GM19023 (cell line): ENCODE measurements around the gene MEGF6.

Experiments
- ATAC-seq: cut with Tn5 transposase; IDR thresholded peaks from one replicate; pipeline ENCODE4 v1.9.1; 2021; ENCODE audit warnings: mild to moderate bottlenecking, moderate library complexity; ENCODE audit not compliant: unreplicated experiment

The MEGF6 gene

GRCh38 chr1:3522564-3523265 is 88.6 kb downstream of the MEGF6 start:
- no peak for ATAC-seq

DNA sequence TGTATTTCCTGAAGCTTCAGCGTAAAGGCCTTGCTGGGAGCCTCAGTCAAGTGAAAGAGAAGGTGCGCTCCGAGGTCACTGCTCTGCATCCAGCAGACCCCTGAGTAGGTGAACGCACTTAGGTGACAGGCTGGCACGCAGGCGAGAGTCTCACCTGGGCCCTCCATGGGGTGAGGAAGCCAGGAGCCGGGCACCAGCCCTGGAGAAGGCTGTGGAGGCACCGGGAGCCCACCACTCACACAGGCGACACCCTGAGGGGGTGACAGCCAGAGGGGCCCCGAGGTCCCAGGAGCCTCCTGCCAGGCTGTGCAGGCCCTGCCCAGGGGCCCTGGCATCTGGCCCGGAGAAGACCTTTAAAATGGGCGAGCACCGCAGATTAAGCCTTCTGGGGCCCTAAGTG is 89.2 kb downstream of the MEGF6 start:
- no peak for ATAC-seq

- no peak for ATAC-seq
These were observed 89.9 kb downstream of the MEGF6 start for GRCh38 chr1:3521426-3521825.

GRCh38 chr1:3520419-3521378 is 90.6 kb downstream of the MEGF6 start:
- ATAC-seq, result no peak

GRCh38 chr1:3519301-3519885 is 91.9 kb downstream of the MEGF6 start:
- ATAC-seq, result no peak

DNA sequence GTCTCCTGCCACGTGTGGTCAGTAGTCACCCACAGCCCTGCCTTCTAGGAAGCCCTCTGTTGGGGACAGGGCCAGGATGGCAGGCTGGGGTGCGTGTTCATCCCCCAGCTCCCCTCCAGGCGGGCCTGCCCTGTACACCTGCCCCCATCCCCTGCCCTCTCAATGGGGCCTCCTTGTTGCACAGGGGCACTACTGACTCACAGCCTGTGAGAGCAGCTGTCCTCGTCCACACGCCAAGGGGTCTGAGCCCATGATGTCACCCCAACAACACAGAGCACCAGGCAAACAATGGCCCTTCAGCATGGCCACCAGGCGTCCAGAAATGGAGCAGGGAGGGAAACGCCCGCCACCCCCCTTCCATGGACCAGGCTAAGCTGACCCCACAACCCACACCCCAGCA is 92.6 kb downstream of the MEGF6 start:
- no peak for ATAC-seq

GRCh38 chr1:3518256-3518655 is 93.1 kb downstream of the MEGF6 start:
- ATAC-seq, result no peak

DNA sequence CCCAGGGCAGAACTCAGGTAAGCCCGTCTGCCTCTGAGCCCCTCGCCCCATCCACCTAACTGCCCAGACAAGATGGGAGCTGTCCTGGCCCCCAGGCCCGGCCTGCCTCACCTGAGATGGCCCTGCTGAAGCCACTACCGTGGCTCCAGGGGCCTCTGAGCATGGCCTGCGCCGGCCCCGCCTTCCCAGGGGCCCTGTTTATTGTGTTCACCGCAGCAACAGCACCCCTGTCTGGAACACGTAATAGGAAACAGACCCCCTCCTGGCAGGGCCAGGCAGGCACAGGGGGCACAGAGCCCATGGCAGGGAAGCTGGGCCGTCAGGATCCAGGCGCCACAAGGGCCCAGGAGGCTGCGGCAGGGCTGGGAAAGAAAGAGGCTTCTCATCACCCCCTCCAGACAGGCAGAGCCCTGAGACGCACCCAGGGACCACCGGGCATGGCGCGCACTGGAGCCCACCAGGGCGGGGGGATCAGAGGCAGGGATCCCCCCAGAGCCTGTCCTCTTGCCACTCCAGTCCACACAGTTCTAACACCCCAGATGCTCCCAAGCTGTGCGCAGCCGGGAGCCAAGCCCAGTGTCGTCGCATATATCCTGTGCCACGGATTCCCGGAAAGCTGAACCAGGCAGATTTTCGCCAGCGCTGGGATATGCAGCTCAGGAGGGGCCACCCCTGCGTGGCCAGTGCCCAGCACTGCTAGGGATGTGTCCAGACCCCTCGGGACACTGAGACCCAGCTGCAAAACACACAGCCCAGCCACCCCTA is 94.2 kb downstream of the MEGF6 start:
- no peak for ATAC-seq

GRCh38 chr1:3516481-3516869 is 94.8 kb downstream of the MEGF6 start:
- ATAC-seq, result no peak

DNA sequence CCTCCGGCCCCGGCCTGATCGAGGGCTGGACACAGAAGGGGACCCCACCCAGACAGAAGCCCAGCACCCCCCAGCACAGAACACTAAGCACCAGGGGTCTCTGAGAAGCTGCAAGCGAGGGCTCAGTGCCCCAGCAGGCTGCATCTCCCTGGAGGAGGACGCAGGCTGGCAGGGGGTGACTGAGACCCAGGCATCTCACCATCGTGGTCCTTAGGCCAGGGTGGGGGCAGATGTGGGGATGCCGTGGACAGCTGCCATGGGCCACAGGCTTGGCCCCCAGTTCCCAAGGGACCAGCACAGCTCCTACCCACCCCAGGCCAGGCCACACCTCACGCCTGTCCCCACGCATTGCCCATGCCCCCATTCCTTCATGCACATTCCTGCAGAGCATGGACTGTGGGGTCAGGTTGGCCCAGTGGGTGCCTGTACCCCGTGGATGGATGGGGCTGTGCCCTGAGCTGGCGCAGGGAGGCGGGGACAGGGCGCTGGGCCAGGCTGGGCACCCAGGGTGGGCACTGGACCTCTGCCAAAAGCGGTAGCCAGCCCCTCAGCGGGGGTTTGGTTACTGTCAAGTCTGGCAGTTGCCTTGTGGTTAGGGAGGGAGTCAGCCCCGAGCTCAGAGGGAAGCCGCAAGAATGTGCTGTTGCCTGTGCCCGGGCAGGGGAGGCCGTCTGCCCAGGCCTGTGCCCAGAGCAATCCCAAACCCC is 95.4 kb downstream of the MEGF6 start:
- ATAC-seq, result no peak

GRCh38 chr1:3515272-3515671 is 96.0 kb downstream of the MEGF6 start:
- ATAC-seq, result no peak

- no peak for ATAC-seq
These were observed 96.9 kb downstream of the MEGF6 start for GRCh38 chr1:3514404-3514803.

GRCh38 chr1:3511856-3512255 is 99.5 kb downstream of the MEGF6 start:
- no peak for ATAC-seq

GRCh38 chr1:3511306-3511705 is 100.0 kb downstream of the MEGF6 start:
- ATAC-seq, result no peak

DNA sequence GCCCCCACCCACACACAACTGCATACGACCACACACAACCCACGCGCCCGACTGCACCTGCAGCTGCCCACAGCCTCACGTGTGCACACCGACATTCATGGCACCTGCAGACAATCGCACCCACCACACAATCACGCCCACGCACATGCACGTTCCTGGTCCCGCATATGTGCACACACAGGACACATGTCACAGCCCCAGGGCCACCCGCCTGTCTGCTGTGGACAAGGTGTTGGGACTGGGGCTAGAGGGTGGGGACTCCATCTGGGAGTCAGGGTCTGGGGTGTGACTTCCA is 100.4 kb downstream of the MEGF6 start:
- ATAC-seq, result no peak

DNA sequence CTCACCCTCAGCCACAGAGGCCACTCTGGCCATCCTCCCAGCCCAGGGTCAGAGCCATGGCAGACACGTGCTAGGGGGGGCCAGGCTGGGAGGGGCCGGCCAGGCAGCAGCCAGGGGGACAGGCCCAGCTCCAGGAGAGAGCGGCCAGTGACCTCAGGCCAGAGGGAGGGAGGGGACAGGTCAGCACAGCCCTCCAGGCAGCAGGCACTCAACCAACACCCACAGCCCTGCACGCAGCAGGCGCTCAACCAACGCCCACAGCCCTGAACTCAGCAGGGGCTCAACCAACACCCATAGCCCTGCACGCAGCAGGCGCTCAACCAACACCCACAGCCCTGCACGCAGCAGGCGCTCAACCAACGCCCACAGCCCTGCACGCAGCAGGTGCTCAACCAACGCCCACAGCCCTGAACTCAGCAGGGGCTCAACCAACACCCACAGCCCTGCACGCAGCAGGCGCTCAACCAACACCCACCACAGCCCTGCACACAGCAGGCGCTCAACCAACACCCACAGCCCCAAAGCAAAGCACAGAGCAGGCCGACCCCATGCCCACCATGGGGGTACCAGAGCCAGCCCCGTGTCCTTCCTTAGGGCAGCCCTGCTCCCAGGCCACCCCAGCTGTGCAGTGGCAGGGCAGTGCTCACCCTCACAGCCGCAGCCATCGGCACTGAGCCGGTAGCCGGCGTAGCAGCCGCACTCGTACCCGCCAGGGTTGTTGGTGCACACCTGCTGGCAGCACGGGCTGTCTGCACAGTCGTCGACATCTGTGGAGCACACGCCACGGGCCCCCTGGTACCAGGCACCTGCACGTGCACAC is 101.0 kb downstream of the MEGF6 start:
- no peak for ATAC-seq

DNA sequence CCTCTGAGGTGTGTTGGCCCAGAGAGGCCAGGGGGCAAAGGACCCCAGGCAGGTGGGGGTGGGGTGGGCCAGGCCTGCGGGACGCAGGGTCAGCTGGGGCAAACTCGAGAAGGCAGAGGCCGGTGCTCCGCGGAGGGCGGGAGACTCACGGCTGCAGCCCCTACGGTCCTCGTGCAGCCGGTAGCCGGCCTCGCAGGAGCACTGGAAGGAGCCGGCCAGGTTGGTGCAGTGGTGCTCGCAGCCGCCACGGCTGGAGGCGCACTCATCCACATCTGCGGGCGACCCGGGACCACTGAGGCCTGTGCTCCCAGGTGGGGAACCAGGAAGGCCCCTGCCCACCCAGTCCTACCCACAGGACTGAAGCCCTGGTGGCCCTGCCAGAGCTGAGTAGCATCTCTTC is 101.6 kb downstream of the MEGF6 start:
- no peak for ATAC-seq

GRCh38 chr1:3508757-3509415 is 102.4 kb downstream of the MEGF6 start:
- no peak for ATAC-seq

DNA sequence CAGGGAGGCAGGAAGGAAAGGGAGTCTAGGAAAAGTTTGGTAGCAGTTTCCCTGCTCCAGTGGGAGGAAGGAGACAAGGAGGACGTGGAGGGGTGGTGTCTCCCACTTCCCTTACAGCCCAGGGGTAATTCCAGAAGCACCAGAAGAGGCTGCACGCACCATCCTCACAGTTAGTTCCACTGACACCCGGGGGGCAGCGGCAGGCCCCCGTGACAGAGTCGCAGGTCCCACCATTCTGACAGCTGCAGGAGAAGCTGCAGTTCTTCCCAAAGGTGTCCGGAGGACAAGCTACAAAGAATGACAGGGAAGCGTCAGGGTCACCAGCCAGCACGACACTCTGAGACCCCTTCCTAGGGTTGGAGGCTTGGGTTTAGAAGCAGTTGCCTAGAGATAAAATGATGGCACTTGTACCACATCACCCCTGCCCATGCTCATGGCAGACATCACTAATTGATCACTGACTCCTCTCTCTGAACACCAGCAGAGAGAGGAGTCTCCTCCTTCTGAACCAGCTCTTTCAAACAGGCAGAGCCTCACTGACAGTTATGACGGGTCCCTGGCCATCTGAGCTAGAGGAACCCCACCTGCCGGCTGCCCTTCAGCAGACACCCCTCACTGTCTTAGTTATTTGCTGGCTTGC is 103.6 kb downstream of the MEGF6 start:
- no peak for ATAC-seq
